Mesenteric fat pad (tissue), 1 donor: Measurements from ENCODE around the gene NPLOC4. TPM values are rescaled to one million over a fixed set of nuclear protein-coding genes. Genes with fewer than 3 reads are reported as not detected.
"Not testable (repeated sequence)": the region's sequence is repeated elsewhere in the genome, so short reads cannot be mapped to it uniquely, and the experiment has no call there.

Experiments used
- DNase-seq: peaks from one replicate; pipeline ENCODE4 v3.0.0-alpha.2; 2020; ENCODE audit warnings: low spot score
- total RNA-seq: library from RNA; stranded (reverse); fragmentation: NEBNext Ultra II Directional; extraction: Animal tissue kit (Norgen Biotek cat#: 25700); gene quantifications from one replicate; pipeline ENCODE4 v1.2.1, GENCODE V29; 2021
- donor health status: DM: yes; HTN: yes; CAD: no.

Gene NPLOC4
- total RNA-seq, 1 donor from 2014 or later: 129 TPM

- DNase-seq: no peak
Observed at GRCh38 chr17:81589612-81590011, 47.3 kb downstream of the NPLOC4 start.

GRCh38 chr17:81586096-81586495 is 50.8 kb downstream of the NPLOC4 start:
- no peak for DNase-seq

- not testable (repeated sequence) for DNase-seq
Observed at GRCh38 chr17:81584771-81585170, 52.1 kb downstream of the NPLOC4 start.

GRCh38 chr17:81583589-81584342 is 53.1 kb downstream of the NPLOC4 start:
- DNase-seq: no peak

GRCh38 chr17:81582749-81583148 is 54.2 kb downstream of the NPLOC4 start:
- no peak for DNase-seq

- DNase-seq: no peak
Observed at GRCh38 chr17:81582341-81582740, 54.6 kb downstream of the NPLOC4 start.

- no peak for DNase-seq
Observed at GRCh38 chr17:81581758-81582157, 55.2 kb downstream of the NPLOC4 start.

GRCh38 chr17:81580481-81580880 is 56.4 kb downstream of the NPLOC4 start:
- no peak for DNase-seq

GRCh38 chr17:81579821-81580321 is 57.0 kb downstream of the NPLOC4 start:
- DNase-seq: no peak

GRCh38 chr17:81579298-81579697 is 57.6 kb downstream of the NPLOC4 start:
- no peak for DNase-seq

- DNase-seq: no peak
Observed at GRCh38 chr17:81578561-81579225, 58.2 kb downstream of the NPLOC4 start.

GRCh38 chr17:81578038-81578441 is 58.9 kb downstream of the NPLOC4 start:
- no peak for DNase-seq

GRCh38 chr17:81577278-81578000 is 59.5 kb downstream of the NPLOC4 start:
- DNase-seq: no peak

GRCh38 chr17:81576621-81577277 is 60.2 kb downstream of the NPLOC4 start:
- DNase-seq: no peak

- no peak for DNase-seq
Observed at GRCh38 chr17:81575836-81576235, 61.1 kb downstream of the NPLOC4 start.

GRCh38 chr17:81574643-81574956 is 62.3 kb downstream of the NPLOC4 start:
- DNase-seq: no peak

GRCh38 chr17:81573794-81574642 is 62.9 kb downstream of the NPLOC4 start:
- DNase-seq: no peak

GRCh38 chr17:81572563-81573168 is 64.2 kb downstream of the NPLOC4 start:
- no peak for DNase-seq

GRCh38 chr17:81570964-81571363 is 65.9 kb downstream of the NPLOC4 start:
- no peak for DNase-seq

- no peak for DNase-seq
Observed at GRCh38 chr17:81569986-81570514, 66.9 kb downstream of the NPLOC4 start.
